GM21526 (cell line): ENCODE measurements around the gene COL18A1.
"Not testable (repeated sequence)": the region's sequence is repeated elsewhere in the genome, so short reads cannot be mapped to it uniquely, and the experiment has no call there.

Experiments
- ATAC-seq: cut with Tn5 transposase; IDR thresholded peaks from one replicate; pipeline ENCODE4 v1.9.1; 2021; ENCODE audit warnings: moderate library complexity; ENCODE audit not compliant: unreplicated experiment, low FRiP score

COL18A1 gene

GRCh38 chr21:45436351-45437065 lies 31.5 kb downstream of the COL18A1 start:
- ATAC-seq: no peak

GRCh38 chr21:45437844-45438243 lies 32.9 kb downstream of the COL18A1 start:
- not testable (repeated sequence) for ATAC-seq

GRCh38 chr21:45438391-45439145 lies 33.6 kb downstream of the COL18A1 start:
- ATAC-seq: no peak

GRCh38 chr21:45439161-45439872 lies 34.4 kb downstream of the COL18A1 start:
- no peak for ATAC-seq

- ATAC-seq: no peak
Measured at GRCh38 chr21:45439901-45440461, 35.0 kb downstream of the COL18A1 start.

- no peak for ATAC-seq
Measured at GRCh38 chr21:45440736-45441350, 35.9 kb downstream of the COL18A1 start.

- no peak for ATAC-seq
Measured at GRCh38 chr21:45441431-45442255, 36.7 kb downstream of the COL18A1 start.

GRCh38 chr21:45442276-45442675 lies 37.3 kb downstream of the COL18A1 start:
- ATAC-seq: no peak

- not testable (repeated sequence) for ATAC-seq
Measured at GRCh38 chr21:45442686-45443594, 38.0 kb downstream of the COL18A1 start.

- no peak for ATAC-seq
Measured at GRCh38 chr21:45443595-45444181, 38.7 kb downstream of the COL18A1 start.

- no peak for ATAC-seq
Measured at GRCh38 chr21:45444385-45444784, 39.4 kb downstream of the COL18A1 start.

- ATAC-seq: no peak
Measured at GRCh38 chr21:45445369-45445768, 40.4 kb downstream of the COL18A1 start.

GRCh38 chr21:45447821-45448220 lies 42.9 kb downstream of the COL18A1 start:
- ATAC-seq: no peak

- ATAC-seq: no peak
Measured at GRCh38 chr21:45448283-45448809, 43.4 kb downstream of the COL18A1 start.

GRCh38 chr21:45448810-45449657 lies 44.1 kb downstream of the COL18A1 start:
- ATAC-seq: no peak

- ATAC-seq: no peak
Measured at GRCh38 chr21:45449658-45450422, 44.9 kb downstream of the COL18A1 start.
